ENCODE data around the gene COL4A2. TPM values are rescaled to one million over a fixed set of nuclear protein-coding genes. Genes with fewer than 3 reads are reported as not detected.

The COL4A2 gene
- total RNA-seq, 1 experiment from 2014 or later: 1.6 TPM

DNA sequence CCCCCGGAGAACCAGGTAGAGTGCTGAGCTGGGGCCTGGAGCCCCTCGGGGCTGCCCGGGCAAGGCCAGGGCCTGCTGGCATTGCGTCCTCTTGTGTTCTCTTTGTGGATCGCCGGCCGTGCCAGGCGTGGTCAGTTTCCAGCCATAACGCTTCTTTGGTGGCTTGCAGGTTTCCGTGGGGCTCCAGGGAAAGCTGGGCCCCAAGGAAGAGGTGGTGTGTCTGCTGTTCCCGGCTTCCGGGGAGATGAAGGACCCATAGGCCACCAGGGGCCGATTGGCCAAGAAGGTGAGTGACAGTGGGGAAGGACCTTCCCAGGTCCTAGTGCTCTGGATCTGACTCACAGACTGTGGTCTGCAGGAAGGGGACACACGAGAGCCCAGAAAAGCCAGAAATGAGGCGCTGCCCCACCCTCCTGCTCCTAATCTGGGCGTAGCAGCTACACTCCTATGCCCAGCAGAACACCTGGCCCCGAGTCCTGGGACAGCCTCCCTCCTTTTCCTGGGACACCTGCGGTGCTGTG is 197.0 kb downstream of the COL4A2 start:
- H3K79me2 ChIP-seq (ENCODE audit: insufficient read depth, low read length): no peaks in the 10 kb centered on the region
- RAD21 ChIA-PET (ENCODE audit: low non-redundant PET in 1 of 2, low total read pairs in 2 of 2, uncharacterized antibody in 2 of 2, unreplicated experiment in 2 of 2): no interaction called here
- TF ChIP-seq CBX3 (IDR thresholded peaks at IDR 0.05; ENCODE audit: low read depth): no peak
- TF ChIP-seq SP1 (IDR thresholded peaks at IDR 0.05; ENCODE audit: low read depth): no peak
- no peak for TF ChIP-seq SRF (IDR thresholded peaks at IDR 0.05; ENCODE audit: low read depth)
- no peak for TF ChIP-seq ELF1 (IDR thresholded peaks at IDR 0.05; ENCODE audit: borderline replicate concordance, low read depth)
- no peak for TF ChIP-seq CEBPB (IDR thresholded peaks at IDR 0.05; ENCODE audit: low read depth)
- TF ChIP-seq, protein P1, sequence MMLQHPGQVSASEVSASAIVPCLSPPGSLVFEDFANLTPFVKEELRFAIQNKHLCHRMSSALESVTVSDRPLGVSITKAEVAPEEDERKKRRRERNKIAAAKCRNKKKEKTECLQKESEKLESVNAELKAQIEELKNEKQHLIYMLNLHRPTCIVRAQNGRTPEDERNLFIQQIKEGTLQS (IDR thresholded peaks at IDR 0.05): no peak
- TF ChIP-seq POLR2AphosphoS5 (IDR thresholded peaks at IDR 0.05; ENCODE audit: low read depth, low read length): no peak
- no peak for TF ChIP-seq ZNF274 (IDR thresholded peaks at IDR 0.05; ENCODE audit: low read depth, low read length)
- TF ChIP-seq, protein P2, sequence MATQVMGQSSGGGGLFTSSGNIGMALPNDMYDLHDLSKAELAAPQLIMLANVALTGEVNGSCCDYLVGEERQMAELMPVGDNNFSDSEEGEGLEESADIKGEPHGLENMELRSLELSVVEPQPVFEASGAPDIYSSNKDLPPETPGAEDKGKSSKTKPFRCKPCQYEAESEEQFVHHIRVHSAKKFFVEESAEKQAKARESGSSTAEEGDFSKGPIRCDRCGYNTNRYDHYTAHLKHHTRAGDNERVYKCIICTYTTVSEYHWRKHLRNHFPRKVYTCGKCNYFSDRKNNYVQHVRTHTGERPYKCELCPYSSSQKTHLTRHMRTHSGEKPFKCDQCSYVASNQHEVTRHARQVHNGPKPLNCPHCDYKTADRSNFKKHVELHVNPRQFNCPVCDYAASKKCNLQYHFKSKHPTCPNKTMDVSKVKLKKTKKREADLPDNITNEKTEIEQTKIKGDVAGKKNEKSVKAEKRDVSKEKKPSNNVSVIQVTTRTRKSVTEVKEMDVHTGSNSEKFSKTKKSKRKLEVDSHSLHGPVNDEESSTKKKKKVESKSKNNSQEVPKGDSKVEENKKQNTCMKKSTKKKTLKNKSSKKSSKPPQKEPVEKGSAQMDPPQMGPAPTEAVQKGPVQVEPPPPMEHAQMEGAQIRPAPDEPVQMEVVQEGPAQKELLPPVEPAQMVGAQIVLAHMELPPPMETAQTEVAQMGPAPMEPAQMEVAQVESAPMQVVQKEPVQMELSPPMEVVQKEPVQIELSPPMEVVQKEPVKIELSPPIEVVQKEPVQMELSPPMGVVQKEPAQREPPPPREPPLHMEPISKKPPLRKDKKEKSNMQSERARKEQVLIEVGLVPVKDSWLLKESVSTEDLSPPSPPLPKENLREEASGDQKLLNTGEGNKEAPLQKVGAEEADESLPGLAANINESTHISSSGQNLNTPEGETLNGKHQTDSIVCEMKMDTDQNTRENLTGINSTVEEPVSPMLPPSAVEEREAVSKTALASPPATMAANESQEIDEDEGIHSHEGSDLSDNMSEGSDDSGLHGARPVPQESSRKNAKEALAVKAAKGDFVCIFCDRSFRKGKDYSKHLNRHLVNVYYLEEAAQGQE (IDR thresholded peaks at IDR 0.05; ENCODE audit: low read depth): no peak
- TF ChIP-seq EGR1 (IDR thresholded peaks at IDR 0.05; ENCODE audit: low read depth): no peak
- no peak for TF ChIP-seq TCF7L2 (IDR thresholded peaks at IDR 0.05; ENCODE audit: borderline replicate concordance, extremely low read depth, insufficient read depth, insufficient read length)
- TF ChIP-seq, protein P3, sequence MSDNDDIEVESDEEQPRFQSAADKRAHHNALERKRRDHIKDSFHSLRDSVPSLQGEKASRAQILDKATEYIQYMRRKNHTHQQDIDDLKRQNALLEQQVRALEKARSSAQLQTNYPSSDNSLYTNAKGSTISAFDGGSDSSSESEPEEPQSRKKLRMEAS (IDR thresholded peaks at IDR 0.05): no peak
- TF ChIP-seq EZH2phosphoT487 (IDR thresholded peaks at IDR 0.05; ENCODE audit: borderline replicate concordance): no peak
- no peak for TF ChIP-seq RAD21 (IDR thresholded peaks at IDR 0.05; ENCODE audit: low read depth)
- no peak for TF ChIP-seq SIN3A (IDR thresholded peaks at IDR 0.05; ENCODE audit: low read depth)
- no peak for TF ChIP-seq POLR2A (IDR thresholded peaks at IDR 0.05; ENCODE audit: borderline replicate concordance, extremely low read depth, insufficient read depth, insufficient read length)
- peaks cover 11 to 29% of the 10 kb centered on the region in 2 experiments for H3K4me1 ChIP-seq (ENCODE audit: control insufficient read depth in 1 of 2, insufficient read depth in 2 of 2, low read length in 2 of 2)
- no peaks in the 10 kb centered on the region for H3K9me3 ChIP-seq (ENCODE audit: control insufficient read depth in 1 of 2, insufficient read depth in 1 of 2, low read depth in 1 of 2, low read length in 2 of 2)
- H3K4me2 ChIP-seq (ENCODE audit: low read length): no peak overlapping the region
- intact Hi-C loops (cut with micrococcal nuclease): no loop called here
- no peaks in the 10 kb centered on the region for H4K20me1 ChIP-seq (ENCODE audit: insufficient read depth)
- H3K9ac ChIP-seq (ENCODE audit: low read length): no peak overlapping the region
- ATAC-seq: no peak
- CTCF ChIA-PET: no interaction called here
- POLR2A ChIA-PET: no interaction called here
- DNase-seq (ENCODE audit: low read depth, low spot score): no peak
- no peak overlapping the region for H2AFZ ChIP-seq (ENCODE audit: low read depth, low read length, poor library complexity, severe bottlenecking)
- no peak overlapping the region for H3K27ac ChIP-seq (ENCODE audit: low read depth, low read length)
- no peaks in the 10 kb centered on the region for H3K27me3 ChIP-seq (ENCODE audit: insufficient read depth, low read length)
- BruUV-seq (replicated peaks): no TSS peak
- no peak overlapping the region for H3K4me3 ChIP-seq (replicated peaks in 1 of 2; ENCODE audit: low read depth in 1 of 2, low read length in 2 of 2)
- H3K9me2 ChIP-seq (ENCODE audit: insufficient read depth): no peaks in the 10 kb centered on the region
- H3K36me3 ChIP-seq (ENCODE audit: control insufficient read depth in 1 of 2, insufficient read depth in 2 of 2, low read length in 2 of 2): no peaks in the 10 kb centered on the region
